GM23338 (cell line): ENCODE results near the gene SLC66A1. TPM values are rescaled to one million over a fixed set of nuclear protein-coding genes. Genes with fewer than 3 reads are reported as not detected.

ENCODE experiments used
- ATAC-seq: fragments of 200-7000 bp; cut with Tn5 transposase; 3 replicates; pipeline ENCODE4 v1.9.1; 2020
- DNase-seq: peaks from one replicate; pipeline ENCODE4 v3.0.0-alpha.2; 2015; ENCODE audit warnings: low spot score
- H2AFZ ChIP-seq: fragments of 200-600 bp; sonication (generic); 2 replicates; pipeline ENCODE4 v1.8.0; 2016; ENCODE audit warnings: antibody characterized with exemption, mild to moderate bottlenecking, moderate library complexity
- H3F3A ChIP-seq: fragments of 200-600 bp; sonication (generic); replicated peaks from 2 replicates; pipeline ENCODE4 v1.8.0; 2017; ENCODE audit warnings: antibody characterized with exemption, mixed run types, low read depth
- H3K27ac ChIP-seq: fragments of 200-600 bp; sonication (generic); 2 replicates; pipeline ENCODE4 v1.6.1; 2016; ENCODE audit warnings: low read depth
- H3K27me3 ChIP-seq: fragments of 200-600 bp; sonication (generic); 2 replicates; pipeline ENCODE4 v1.8.0; 2016; ENCODE audit warnings: mild to moderate bottlenecking, mixed run types, moderate library complexity; ENCODE audit not compliant: insufficient read depth
- H3K36me3 ChIP-seq: fragments of 200-600 bp; sonication (generic); 2 replicates; pipeline ENCODE4 v1.8.0; 2016; ENCODE audit warnings: mild to moderate bottlenecking; ENCODE audit not compliant: insufficient read depth
- H3K4me1 ChIP-seq: fragments of 200-600 bp; sonication (generic); 2 replicates; pipeline ENCODE4 v1.8.0; 2016; ENCODE audit warnings: mild to moderate bottlenecking, moderate library complexity; ENCODE audit not compliant: insufficient read depth
- H3K4me2 ChIP-seq: fragments of 200-600 bp; sonication (generic); 2 replicates; pipeline ENCODE4 v1.7.1; 2017; ENCODE audit warnings: mixed run types
- H3K4me3 ChIP-seq: fragments of 200-600 bp; sonication (generic); 2 replicates; pipeline ENCODE4 v1.6.1; 2016; ENCODE audit warnings: mixed run types
- H3K79me2 ChIP-seq: fragments of 200-600 bp; sonication (generic); replicated peaks from 2 replicates; pipeline ENCODE4 v1.8.0; 2017; ENCODE audit warnings: mild to moderate bottlenecking; ENCODE audit not compliant: insufficient read depth
- H3K9me2 ChIP-seq: fragments of 200-600 bp; sonication (generic); 2 replicates; pipeline ENCODE4 v1.8.0; 2017; ENCODE audit not compliant: insufficient read depth
- H4K20me1 ChIP-seq: fragments of 200-600 bp; sonication (generic); replicated peaks from 2 replicates; pipeline ENCODE4 v1.8.0; 2017; ENCODE audit warnings: mild to moderate bottlenecking; ENCODE audit not compliant: insufficient read depth
- H3K27ac Mint-ChIP-seq: 2 replicates; pipeline ENCODE4 v1.8.0; 2020; ENCODE audit warnings: inconsistent platforms, mild to moderate bottlenecking, moderate library complexity, mixed read lengths
- H3K27me3 Mint-ChIP-seq: 3 replicates; pipeline ENCODE4 v1.8.0; 2022; ENCODE audit warnings: low read depth, mild to moderate bottlenecking, moderate library complexity, mixed read lengths, inconsistent platforms; ENCODE audit not compliant: insufficient read depth, poor library complexity
- H3K36me3 Mint-ChIP-seq: 3 replicates; pipeline ENCODE4 v1.8.0; 2021; ENCODE audit warnings: low read depth, mild to moderate bottlenecking, inconsistent platforms, moderate library complexity, mixed read lengths
- H3K4me1 Mint-ChIP-seq: 3 replicates; pipeline ENCODE4 v1.8.0; 2020; ENCODE audit warnings: mild to moderate bottlenecking, inconsistent platforms, mixed read lengths
- H3K4me3 Mint-ChIP-seq: 3 replicates; pipeline ENCODE4 v1.8.0; 2021; ENCODE audit warnings: moderate library complexity, mild to moderate bottlenecking, inconsistent platforms, mixed read lengths
- H3K9me3 Mint-ChIP-seq: 3 replicates; pipeline ENCODE4 v1.8.0; 2020; ENCODE audit warnings: moderate library complexity, mild to moderate bottlenecking, inconsistent platforms, mixed read lengths
- CREB1 ChIP-seq: fragments of 250-450 bp; sonication (Bioruptor Pico); IDR thresholded peaks from 2 replicates; pipeline ENCODE4 v1.5.0; 2020; ENCODE audit warnings: low read depth, mild to moderate bottlenecking, moderate library complexity
- CTCF ChIP-seq, 2 experiments: fragments of 200-600 bp in 1 of 2; sonication (generic) in 1 of 2; conservative IDR thresholded peaks; 2 replicates each; pipeline versions ENCODE4 v1.5.1 to v1.6.1; 2016 to 2017; ENCODE audit warnings: antibody characterized with exemption in 2 of 2, low read depth in 2 of 2, mild to moderate bottlenecking in 2 of 2, moderate library complexity in 1 of 2
- ETS1 ChIP-seq: IDR thresholded peaks from 2 replicates; pipeline ENCODE4 v1.6.1; 2016; ENCODE audit warnings: antibody characterized with exemption
- EZH2 ChIP-seq: fragments of 200-600 bp; sonication (generic); IDR thresholded peaks from one replicate; pipeline ENCODE4 v1.8.0; 2017; ENCODE audit warnings: antibody characterized with exemption, mild to moderate bottlenecking, low read depth; ENCODE audit not compliant: unreplicated experiment
- EZH2phosphoT487 ChIP-seq: fragments of 200-600 bp; sonication (generic); IDR thresholded peaks from one replicate; pipeline ENCODE4 v1.8.1; 2018; ENCODE audit warnings: antibody characterized with exemption; ENCODE audit not compliant: unreplicated experiment
- JUNB ChIP-seq: IDR thresholded peaks from one replicate; pipeline ENCODE4 v1.6.1; 2016; ENCODE audit warnings: antibody characterized with exemption; ENCODE audit not compliant: unreplicated experiment
- NANOG ChIP-seq: IDR thresholded peaks from 2 replicates; pipeline ENCODE4 v1.6.1; 2016; ENCODE audit warnings: antibody characterized with exemption, borderline replicate concordance
- POLR2AphosphoS5 ChIP-seq: IDR thresholded peaks from 2 replicates; pipeline ENCODE4 v1.6.1; 2016; ENCODE audit warnings: antibody characterized with exemption, low read depth
- REST ChIP-seq: IDR thresholded peaks from one replicate; pipeline ENCODE4 v1.6.1; 2018; ENCODE audit warnings: antibody characterized with exemption; ENCODE audit not compliant: unreplicated experiment
- STAT1 ChIP-seq: IDR thresholded peaks from one replicate; pipeline ENCODE4 v1.6.1; 2016; ENCODE audit warnings: antibody characterized with exemption; ENCODE audit not compliant: unreplicated experiment
- ZNF114 ChIP-seq: fragments of 250-450 bp; sonication (Bioruptor Pico); IDR thresholded peaks from 2 replicates; pipeline ENCODE4 v1.5.0; 2020; ENCODE audit warnings: mild to moderate bottlenecking, moderate library complexity
- ZNF331 ChIP-seq: fragments of 250-450 bp; sonication (Bioruptor Pico); IDR thresholded peaks from 2 replicates; pipeline ENCODE4 v1.5.0; 2020; ENCODE audit warnings: low read depth, mild to moderate bottlenecking, moderate library complexity
- ZNF462 ChIP-seq: fragments of 250-450 bp; sonication (Bioruptor Pico); IDR thresholded peaks from 2 replicates; pipeline ENCODE4 v1.5.0; 2020; ENCODE audit warnings: mild to moderate bottlenecking, moderate library complexity
- polyA plus RNA-seq: library from polyadenylated mRNA; unstranded; fragments of >200 nt; fragmentation: Nextera tagmentation; extraction: Ambion mirVana; gene quantifications from 2 replicates; pipeline ENCODE4 v1.2.1, GENCODE V29; 2016
- total RNA-seq: library from RNA; depleted of rRNA; stranded (reverse); fragments of >200 nt; shearing (Covaris generic); gene quantifications from 2 replicates; pipeline ENCODE4 v1.2.3, GENCODE V29; 2014

SLC66A1 gene
- total and polyA plus RNA-seq, 2 experiments from 2014 or later: 6.9 to 19.7 TPM

GRCh38 chr1:19338323-19338762 is 26.2 kb downstream of the SLC66A1 start:
- Histone ChIP-seq H3K4me3 (peak overlapping the region; percentile 50), H3K36me3 (no peaks in the 10 kb centered on the region), H3F3A (peaks cover 21% of the 10 kb centered on the region), H3K9me2 (no peaks in the 10 kb centered on the region), H2AFZ (no peak overlapping the region), H3K4me1 (peaks cover 11% of the 10 kb centered on the region), H3K27me3 (no peaks in the 10 kb centered on the region), H3K4me2 (peak overlapping the region; percentile 79), H3K27ac (peak overlapping the region; percentile 79), H4K20me1 (no peaks in the 10 kb centered on the region), H3K79me2 (no peaks in the 10 kb centered on the region)
- Mint-ChIP-seq H3K36me3 (peaks cover 33% of the 10 kb centered on the region), H3K4me3 (peak overlapping the region; percentile 63), H3K27me3 (peaks cover 36% of the 10 kb centered on the region), H3K9me3 (no peaks in the 10 kb centered on the region), H3K27ac (peak overlapping the region; percentile 99), H3K4me1 (peaks cover 39% of the 10 kb centered on the region)
- ATAC-seq (peak; percentile 80), DNase-seq (peak; percentile 91)
- TF ChIP-seq POLR2AphosphoS5: peak; percentile 39
- TF ChIP-seq ZNF462 (CRISPR knock-in tag): no peak
- no peak for TF ChIP-seq NANOG
- peak; percentile 65 to 81 for TF ChIP-seq CTCF (conservative IDR thresholded peaks at IDR 0.05; ENCODE audit: low read depth in 2 of 2)
- no peak for TF ChIP-seq EZH2phosphoT487
- no peak for TF ChIP-seq ZNF114 (CRISPR knock-in tag)
- TF ChIP-seq ETS1: no peak
- no peak for TF ChIP-seq JUNB
- TF ChIP-seq ZNF331 (CRISPR knock-in tag): no peak
- peak; percentile 51 for TF ChIP-seq CREB1 (CRISPR knock-in tag)
- no peak for TF ChIP-seq STAT1
- no peak for TF ChIP-seq REST
- no peak for TF ChIP-seq EZH2
